IMR-90 (cell line): ENCODE results near the gene PAQR4. TPM values are rescaled to one million over a fixed set of nuclear protein-coding genes. Genes with fewer than 3 reads are reported as not detected.

Experiments used
- ATAC-seq: fragments of 200-7000 bp; cut with Tn5 transposase; 2 replicates; pipeline ENCODE4 v1.9.1; 2020; ENCODE audit warnings: low read depth, mild to moderate bottlenecking, moderate library complexity
- BruUV-seq: library from RNA; stranded (reverse); fragments of 400-500 nt; replicated peaks from 2 replicates; lab custom pipeline; 2021; lab: Mats Ljungman, UMichigan
- CTCF ChIA-PET: fragments of 300-600 bp; formaldehyde crosslinking; extraction: SDS; loops from one replicate; lab custom pipeline; 2021; ENCODE audit warnings: antibody characterized with exemption; lab: Yijun Ruan, JAX
- POLR2A ChIA-PET: fragments of 300-600 bp; sonication (Branson Sonifier 250); formaldehyde crosslinking; loops from one replicate; lab custom pipeline; 2022; ENCODE audit warnings: antibody characterized with exemption; ENCODE audit not compliant: unreplicated experiment; lab: Charles Lee
- DNase-seq: peaks from one replicate; pipeline ENCODE4 v3.0.0; 2013
- H2AFZ ChIP-seq: replicated peaks from 2 replicates; pipeline ENCODE3; 2013; ENCODE audit warnings: low read length, mild to moderate bottlenecking; ENCODE audit not compliant: poor library complexity
- H2AK5ac ChIP-seq: 2 replicates; pipeline ENCODE4 v1.6.1; 2013; ENCODE audit warnings: low read depth, low read length, inconsistent platforms
- H2AK9ac ChIP-seq: replicated peaks from 2 replicates; pipeline ENCODE3; 2013; ENCODE audit warnings: mild to moderate bottlenecking, low read depth, low read length, moderate library complexity; ENCODE audit not compliant: poor library complexity
- H2BK120ac ChIP-seq: 2 replicates; pipeline ENCODE4 v1.6.1; 2013; ENCODE audit warnings: low read depth, low read length, inconsistent platforms
- H2BK15ac ChIP-seq: 3 replicates; pipeline ENCODE4 v1.6.1; 2013; ENCODE audit warnings: low read depth, low read length, inconsistent platforms
- H2BK20ac ChIP-seq: 2 replicates; pipeline ENCODE4 v1.6.1; 2013; ENCODE audit warnings: low read depth, mild to moderate bottlenecking, inconsistent platforms, low read length, moderate library complexity
- H2BK5ac ChIP-seq: 2 replicates; pipeline ENCODE4 v1.6.1; 2013; ENCODE audit warnings: mild to moderate bottlenecking, low read depth, low read length, inconsistent platforms; ENCODE audit not compliant: poor library complexity, severe bottlenecking
- H3K14ac ChIP-seq: replicated peaks from 2 replicates; pipeline ENCODE4 v1.6.1; 2013; ENCODE audit warnings: low read depth, low read length, inconsistent platforms
- H3K18ac ChIP-seq: 2 replicates; pipeline ENCODE4 v1.6.1; 2013; ENCODE audit warnings: low read depth, low read length, control low read depth
- H3K23ac ChIP-seq: 2 replicates; pipeline ENCODE4 v1.6.1; 2013; ENCODE audit warnings: low read depth, low read length, inconsistent platforms
- H3K27ac ChIP-seq: 2 replicates; pipeline ENCODE4 v1.5.1; 2013; ENCODE audit warnings: mild to moderate bottlenecking, control low read depth, low read length; ENCODE audit not compliant: insufficient read depth
- H3K27me3 ChIP-seq: 2 replicates; pipeline ENCODE4 v1.6.1; 2013; ENCODE audit warnings: low read length; ENCODE audit not compliant: control insufficient read depth, insufficient read depth
- H3K36me3 ChIP-seq: 2 replicates; pipeline ENCODE4 v1.6.1; 2013; ENCODE audit warnings: low read length, mixed read lengths; ENCODE audit not compliant: control insufficient read depth, insufficient read depth
- H3K4ac ChIP-seq: 2 replicates; pipeline ENCODE4 v1.6.1; 2013; ENCODE audit warnings: low read depth, low read length, inconsistent platforms
- H3K4me1 ChIP-seq: 2 replicates; pipeline ENCODE4 v1.6.1; 2013; ENCODE audit warnings: low read length, mixed read lengths; ENCODE audit not compliant: control insufficient read depth, insufficient read depth
- H3K4me2 ChIP-seq: 2 replicates; pipeline ENCODE4 v1.6.1; 2013; ENCODE audit warnings: low read depth, mild to moderate bottlenecking, control low read depth, low read length, moderate library complexity
- H3K4me3 ChIP-seq: 2 replicates; pipeline ENCODE4 v1.5.1; 2013; ENCODE audit warnings: low read depth, mild to moderate bottlenecking, control low read depth, low read length, moderate library complexity; ENCODE audit not compliant: insufficient read depth
- H3K56ac ChIP-seq: 2 replicates; pipeline ENCODE4 v1.6.1; 2013; ENCODE audit warnings: low read length, inconsistent platforms; ENCODE audit not compliant: insufficient read depth; ENCODE audit errors: extremely low read depth
- H3K79me1 ChIP-seq, 2 experiments: 2 replicates each; pipeline ENCODE4 v1.6.1; 2013; ENCODE audit warnings: low read length in 2 of 2, inconsistent platforms in 1 of 2, low read depth in 1 of 2
- H3K9ac ChIP-seq: 2 replicates; pipeline ENCODE4 v1.6.1; 2013; ENCODE audit warnings: low read depth, low read length, control low read depth
- H3K9me1 ChIP-seq: 2 replicates; pipeline ENCODE4 v1.6.1; 2013; ENCODE audit warnings: low read length, inconsistent platforms; ENCODE audit not compliant: insufficient read depth
- H3K9me3 ChIP-seq: 2 replicates; pipeline ENCODE4 v1.6.1; 2013; ENCODE audit warnings: low read length; ENCODE audit not compliant: control insufficient read depth, insufficient read depth
- H4K20me1 ChIP-seq: 2 replicates; pipeline ENCODE4 v1.6.1; 2013; ENCODE audit warnings: low read length, inconsistent platforms; ENCODE audit not compliant: insufficient read depth
- H4K5ac ChIP-seq: 2 replicates; pipeline ENCODE4 v1.6.1; 2013; ENCODE audit warnings: mild to moderate bottlenecking, low read depth, low read length, control low read depth
- H4K8ac ChIP-seq, 2 experiments: 2 replicates each; pipeline ENCODE4 v1.6.1; 2013; ENCODE audit warnings: low read depth in 2 of 2, low read length in 2 of 2, control low read depth in 1 of 2, inconsistent platforms in 1 of 2
- H4K91ac ChIP-seq: 2 replicates; pipeline ENCODE4 v1.6.1; 2013; ENCODE audit warnings: low read depth, low read length, inconsistent platforms; ENCODE audit not compliant: insufficient read depth
- BHLHE40 ChIP-seq: fragments of 150-350 bp; IDR thresholded peaks from 2 replicates; pipeline ENCODE4 v1.6.1; 2016; ENCODE audit warnings: mild to moderate bottlenecking, low read depth, low read length
- CEBPB ChIP-seq: IDR thresholded peaks from 2 replicates; pipeline ENCODE4 v1.6.1; 2012; ENCODE audit warnings: low read depth, low read length, improper control_type of control experiment
- CHD1 ChIP-seq: IDR thresholded peaks from 2 replicates; pipeline ENCODE4 v1.6.1; 2012; ENCODE audit warnings: low read depth, low read length, improper control_type of control experiment
- FOS ChIP-seq: fragments of 150-350 bp; IDR thresholded peaks from 2 replicates; pipeline ENCODE4 v1.6.1; 2016; ENCODE audit warnings: low read depth, low read length
- MAFK ChIP-seq: IDR thresholded peaks from 2 replicates; pipeline ENCODE4 v1.6.1; 2012; ENCODE audit warnings: low read depth, low read length, improper control_type of control experiment
- MAZ ChIP-seq: IDR thresholded peaks from 2 replicates; pipeline ENCODE4 v1.6.1; 2012; ENCODE audit warnings: low read depth, mild to moderate bottlenecking, low read length, improper control_type of control experiment, moderate library complexity, borderline replicate concordance
- MXI1 ChIP-seq: IDR thresholded peaks from 2 replicates; pipeline ENCODE4 v1.6.1; 2012; ENCODE audit warnings: low read depth, mild to moderate bottlenecking, low read length, moderate library complexity, borderline replicate concordance
- NFE2L2 ChIP-seq: fragments of 150-350 bp; IDR thresholded peaks from 2 replicates; pipeline ENCODE4 v1.6.1; 2016; ENCODE audit warnings: low read depth, mild to moderate bottlenecking, low read length
- POLR2A ChIP-seq: IDR thresholded peaks from 2 replicates; pipeline ENCODE4 v1.6.1; 2012; ENCODE audit warnings: mild to moderate bottlenecking, low read depth, low read length
- RAD21 ChIP-seq: IDR thresholded peaks from 2 replicates; pipeline ENCODE4 v1.6.1; 2012; ENCODE audit warnings: low read length, improper control_type of control experiment
- RCOR1 ChIP-seq: IDR thresholded peaks from 2 replicates; pipeline ENCODE4 v1.6.1; 2012; ENCODE audit warnings: mild to moderate bottlenecking, low read length, improper control_type of control experiment; ENCODE audit not compliant: insufficient replicate concordance
- RFX5 ChIP-seq: IDR thresholded peaks from 2 replicates; pipeline ENCODE4 v1.8.0; 2012; ENCODE audit warnings: low read depth, mild to moderate bottlenecking, low read length, moderate library complexity
- SMC3 ChIP-seq: fragments of 150-350 bp; IDR thresholded peaks from 2 replicates; pipeline ENCODE4 v1.6.1; 2016; ENCODE audit warnings: low read depth, mild to moderate bottlenecking, antibody characterized with exemption, low read length, moderate library complexity
- USF2 ChIP-seq: fragments of 150-350 bp; IDR thresholded peaks from 2 replicates; pipeline ENCODE4 v1.6.1; 2017; ENCODE audit warnings: mild to moderate bottlenecking, antibody characterized with exemption, low read length, low read depth
- WGBS, 2 experiments: methylation state at CpG; one replicate each; pipeline versions ENCODE4 v1.1.5 to v1.1.7; 2013; ENCODE audit warnings: missing lambda C conversion rate in 2 of 2; ENCODE audit not compliant: insufficient read length in 1 of 2; ENCODE audit errors: extremely low coverage in 2 of 2; 5-methylcytosine and 5-hydroxymethylcytosine counted together
- dilution Hi-C: fragments of 300-500 bp; cut with HindIII; formaldehyde crosslinking; loops from one replicate; pipeline ENCODE4 v1.14.3; 2018; ENCODE audit warnings: low sequenced_read_pairs; ENCODE audit not compliant: unreplicated experiment
- in situ Hi-C: fragments of 300-500 bp; cut with MboI; formaldehyde crosslinking; loops from 3 replicates; pipeline ENCODE4 v1.14.3; 2019; ENCODE audit warnings: low sequenced_read_pairs, inconsistent platforms, mixed read lengths
- intact Hi-C: fragments of 100-400 bp; cut with micrococcal nuclease; formaldehyde crosslinking; loops from 2 replicates; pipeline ENCODE4 v1.10.0; 2022
- polyA plus RNA-seq, 3 experiments: library from polyadenylated mRNA; depleted of rRNA; stranded (reverse); fragments of >200 nt; gene quantifications; 2 replicates each; pipeline ENCODE4 v1.2.3, GENCODE V29; 2012; ENCODE audit warnings: low replicate concordance in 1 of 3
- total RNA-seq: library from RNA; depleted of rRNA; stranded (reverse); fragments of >200 nt; gene quantifications from 2 replicates; pipeline ENCODE4 v1.2.3, GENCODE V29; 2012
- TF ChIP-seq, protein P1 (sequence below): conservative IDR thresholded peaks from 2 replicates; pipeline ENCODE4 v1.5.1; 2012; ENCODE audit warnings: mild to moderate bottlenecking, low read depth, low read length, improper control_type of control experiment
- TF ChIP-seq, protein P2 (sequence below): fragments of 150-350 bp; IDR thresholded peaks from 2 replicates; pipeline ENCODE4 v1.6.1; 2016; ENCODE audit warnings: low read depth, mild to moderate bottlenecking, low read length, moderate library complexity, borderline replicate concordance

The PAQR4 gene
- total and polyA plus RNA-seq, 2 of the 4 experiments (the other 2 are of a cell fraction): 2.2 to 10.0 TPM

- H3K9me3 ChIP-seq: no peaks in the 10 kb centered on the region
- H4K8ac ChIP-seq: no peak overlapping the region
- intact Hi-C loops: no loop called here
- H3K79me1 ChIP-seq: no peaks in the 10 kb centered on the region
- ChIA-PET CTCF (no interaction called here), POLR2A (no interaction called here)
- no peaks in the 10 kb centered on the region for H3K9me1 ChIP-seq
- no peak overlapping the region for H2BK15ac ChIP-seq
- peaks cover 47% of the 10 kb centered on the region for H3K27me3 ChIP-seq
- H2BK20ac ChIP-seq: no peak overlapping the region
- H3K9ac ChIP-seq: no peak overlapping the region
- H4K91ac ChIP-seq: no peak overlapping the region
- no peaks in the 10 kb centered on the region for H4K20me1 ChIP-seq
- H2BK120ac ChIP-seq: no peak overlapping the region
- no peak overlapping the region for H2AK5ac ChIP-seq
- no peak overlapping the region for H4K5ac ChIP-seq
- dilution Hi-C loops: no loop called here
- no peak overlapping the region for H2AK9ac ChIP-seq
- no peaks in the 10 kb centered on the region for H3K36me3 ChIP-seq
- H3K23ac ChIP-seq: no peak overlapping the region
- BruUV-seq: no TSS peak
- no peak overlapping the region for H3K14ac ChIP-seq
- 78% methylated on average over 2 of the region's 11 CpGs; no CpG with 5 or more reads in 1 of the 2 experiments for WGBS, 2 experiments
- in situ Hi-C loops: no loop called here
- H2BK5ac ChIP-seq: no peak overlapping the region
- H3K4me1 ChIP-seq: no peaks in the 10 kb centered on the region
- TF ChIP-seq, protein P1, sequence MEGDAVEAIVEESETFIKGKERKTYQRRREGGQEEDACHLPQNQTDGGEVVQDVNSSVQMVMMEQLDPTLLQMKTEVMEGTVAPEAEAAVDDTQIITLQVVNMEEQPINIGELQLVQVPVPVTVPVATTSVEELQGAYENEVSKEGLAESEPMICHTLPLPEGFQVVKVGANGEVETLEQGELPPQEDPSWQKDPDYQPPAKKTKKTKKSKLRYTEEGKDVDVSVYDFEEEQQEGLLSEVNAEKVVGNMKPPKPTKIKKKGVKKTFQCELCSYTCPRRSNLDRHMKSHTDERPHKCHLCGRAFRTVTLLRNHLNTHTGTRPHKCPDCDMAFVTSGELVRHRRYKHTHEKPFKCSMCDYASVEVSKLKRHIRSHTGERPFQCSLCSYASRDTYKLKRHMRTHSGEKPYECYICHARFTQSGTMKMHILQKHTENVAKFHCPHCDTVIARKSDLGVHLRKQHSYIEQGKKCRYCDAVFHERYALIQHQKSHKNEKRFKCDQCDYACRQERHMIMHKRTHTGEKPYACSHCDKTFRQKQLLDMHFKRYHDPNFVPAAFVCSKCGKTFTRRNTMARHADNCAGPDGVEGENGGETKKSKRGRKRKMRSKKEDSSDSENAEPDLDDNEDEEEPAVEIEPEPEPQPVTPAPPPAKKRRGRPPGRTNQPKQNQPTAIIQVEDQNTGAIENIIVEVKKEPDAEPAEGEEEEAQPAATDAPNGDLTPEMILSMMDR: no peak
- TF ChIP-seq CEBPB: no peak
- no peak for TF ChIP-seq USF2
- no peak for TF ChIP-seq CHD1
- no peak for TF ChIP-seq RFX5
- no peak for TF ChIP-seq RCOR1
- TF ChIP-seq MAFK: no peak
- TF ChIP-seq, protein P2, sequence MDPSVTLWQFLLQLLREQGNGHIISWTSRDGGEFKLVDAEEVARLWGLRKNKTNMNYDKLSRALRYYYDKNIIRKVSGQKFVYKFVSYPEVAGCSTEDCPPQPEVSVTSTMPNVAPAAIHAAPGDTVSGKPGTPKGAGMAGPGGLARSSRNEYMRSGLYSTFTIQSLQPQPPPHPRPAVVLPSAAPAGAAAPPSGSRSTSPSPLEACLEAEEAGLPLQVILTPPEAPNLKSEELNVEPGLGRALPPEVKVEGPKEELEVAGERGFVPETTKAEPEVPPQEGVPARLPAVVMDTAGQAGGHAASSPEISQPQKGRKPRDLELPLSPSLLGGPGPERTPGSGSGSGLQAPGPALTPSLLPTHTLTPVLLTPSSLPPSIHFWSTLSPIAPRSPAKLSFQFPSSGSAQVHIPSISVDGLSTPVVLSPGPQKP: no peak
- TF ChIP-seq BHLHE40: no peak
- no peak for TF ChIP-seq MAZ
- no peak for TF ChIP-seq RAD21
- TF ChIP-seq FOS: no peak
- TF ChIP-seq NFE2L2: no peak
- no peak for TF ChIP-seq POLR2A
- no peak for TF ChIP-seq MXI1
- no peak for TF ChIP-seq SMC3
- no peak overlapping the region for H3K4me3 ChIP-seq
- ATAC-seq (no peak), DNase-seq (no peak)
- no peak overlapping the region for H3K56ac ChIP-seq
- no peak overlapping the region for H3K27ac ChIP-seq
- no peak overlapping the region for H2AFZ ChIP-seq
- H3K4ac ChIP-seq: no peak overlapping the region
- no peak overlapping the region for H3K4me2 ChIP-seq
- no peak overlapping the region for H3K18ac ChIP-seq
These were observed 12.6 kb upstream of the PAQR4 start for GRCh38 chr16:2956579-2956956.
